ENCODE measurements around the gene SCFD1.

GRCh38 chr14:30614155-30614554 is 8.0 kb upstream of the SCFD1 start:
- TF ChIP-seq CTCF (IDR thresholded peaks at IDR 0.05) = no peak
- TF ChIP-seq POLR2A (IDR thresholded peaks at IDR 0.05) = no peak

All from esophagus squamous epithelium (tissue), 4 donors.